Mesendoderm (in vitro differentiated cells): Measurements from ENCODE around the gene KCNQ1.

Experiments used
- DNase-seq: peaks from one replicate; pipeline ENCODE4 v3.0.0; 2013
- H2AK5ac ChIP-seq: 2 replicates; pipeline ENCODE4 v1.6.1; 2013; ENCODE audit warnings: low read length, inconsistent platforms
- H2BK120ac ChIP-seq: 2 replicates; pipeline ENCODE4 v1.6.1; 2013; ENCODE audit warnings: low read depth, mild to moderate bottlenecking, low read length, moderate library complexity, mixed read lengths
- H2BK15ac ChIP-seq: replicated peaks from 2 replicates; pipeline ENCODE4 v1.6.1; 2013; ENCODE audit warnings: low read depth, mild to moderate bottlenecking, moderate library complexity
- H2BK5ac ChIP-seq: 2 replicates; pipeline ENCODE4 v1.6.1; 2013; ENCODE audit warnings: low read length, inconsistent platforms
- H3K18ac ChIP-seq: 2 replicates; pipeline ENCODE4 v1.6.1; 2013; ENCODE audit warnings: mild to moderate bottlenecking, low read length, mixed read lengths
- H3K23ac ChIP-seq: one replicate; pipeline ENCODE4 v1.6.1; 2013; ENCODE audit warnings: low read length
- H3K27ac ChIP-seq: 2 replicates; pipeline ENCODE4 v1.5.1; 2013; ENCODE audit warnings: low read depth, mild to moderate bottlenecking, inconsistent platforms, low read length, moderate library complexity
- H3K27me3 ChIP-seq: 2 replicates; pipeline ENCODE4 v1.6.1; 2013; ENCODE audit warnings: low read length, control low read depth, mild to moderate bottlenecking, inconsistent platforms; ENCODE audit not compliant: insufficient read depth, poor library complexity
- H3K36me3 ChIP-seq: 2 replicates; pipeline ENCODE4 v1.6.1; 2013; ENCODE audit warnings: low read length, inconsistent platforms; ENCODE audit not compliant: control insufficient read depth, insufficient read depth
- H3K4ac ChIP-seq: one replicate; pipeline ENCODE4 v1.6.1; 2013; ENCODE audit warnings: low read depth, mild to moderate bottlenecking, low read length, moderate library complexity
- H3K4me1 ChIP-seq: 2 replicates; pipeline ENCODE4 v1.6.1; 2013; ENCODE audit warnings: low read depth, low read length, inconsistent platforms; ENCODE audit not compliant: control insufficient read depth
- H3K4me2 ChIP-seq: 2 replicates; pipeline ENCODE4 v1.6.1; 2013; ENCODE audit warnings: low read length
- H3K4me3 ChIP-seq: 2 replicates; pipeline ENCODE4 v1.5.1; 2013; ENCODE audit warnings: mild to moderate bottlenecking, low read length
- H3K56ac ChIP-seq: one replicate; pipeline ENCODE4 v1.6.1; 2013; ENCODE audit warnings: low read length
- H3K79me1 ChIP-seq: 2 replicates; pipeline ENCODE4 v1.6.1; 2013; ENCODE audit warnings: low read length, inconsistent platforms
- H3K79me2 ChIP-seq: 2 replicates; pipeline ENCODE4 v1.6.1; 2013; ENCODE audit warnings: mild to moderate bottlenecking, low read length; ENCODE audit not compliant: control insufficient read depth, insufficient read depth
- H3K9ac ChIP-seq: 2 replicates; pipeline ENCODE4 v1.6.1; 2013; ENCODE audit warnings: low read length, inconsistent platforms
- H4K5ac ChIP-seq: one replicate; pipeline ENCODE4 v1.6.1; 2013; ENCODE audit warnings: low read length
- H4K8ac ChIP-seq: one replicate; pipeline ENCODE4 v1.6.1; 2013; ENCODE audit warnings: low read depth, mild to moderate bottlenecking, control low read depth, low read length, moderate library complexity
- WGBS: extraction: QIAGEN DNeasy Blood & Tissue Kit; methylation state at CpG from one replicate; pipeline ENCODE4 v1.1.7; 2013; ENCODE audit warnings: low lambda C conversion rate, missing lambda C conversion rate; ENCODE audit not compliant: insufficient coverage; ENCODE audit errors: extremely low coverage; 5-methylcytosine and 5-hydroxymethylcytosine counted together

The KCNQ1 gene

DNA sequence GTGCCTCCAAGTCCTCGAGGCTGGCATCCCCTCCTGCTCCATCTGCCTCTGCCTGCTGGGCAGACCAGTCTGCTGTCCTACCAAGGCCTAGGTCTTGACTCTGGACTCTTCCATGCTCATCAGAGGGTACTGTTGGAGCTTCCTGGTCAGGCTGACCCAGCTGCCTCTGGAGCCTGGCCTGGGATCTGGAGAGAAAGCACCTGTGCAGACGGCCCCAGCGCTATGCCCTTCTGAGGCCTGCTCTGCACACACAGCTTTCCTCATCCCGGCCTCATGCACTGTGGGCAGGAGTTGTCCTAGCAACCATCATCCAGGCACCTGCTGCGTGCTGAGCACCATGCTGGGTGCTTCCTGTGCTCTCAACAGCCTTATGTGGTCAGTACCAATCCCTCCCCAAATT is 369.9 kb downstream of the KCNQ1 start:
- no peak overlapping the region for H3K9ac ChIP-seq
- no CpG with 5 or more reads among the region's 5 CpGs for WGBS
- no peak overlapping the region for H3K4ac ChIP-seq
- no peaks in the 10 kb centered on the region for H3K79me1 ChIP-seq
- no peak overlapping the region for H2BK5ac ChIP-seq
- DNase-seq: no peak
- H3K23ac ChIP-seq: no peak overlapping the region
- H2BK120ac ChIP-seq: no peak overlapping the region
- no peak overlapping the region for H3K18ac ChIP-seq
- H3K4me2 ChIP-seq: no peak overlapping the region
- H3K36me3 ChIP-seq: no peaks in the 10 kb centered on the region
- no peak overlapping the region for H2AK5ac ChIP-seq
- H3K79me2 ChIP-seq: no peaks in the 10 kb centered on the region
- H4K5ac ChIP-seq: no peak overlapping the region
- H3K27ac ChIP-seq: no peak overlapping the region
- no peak overlapping the region for H3K56ac ChIP-seq
- H3K4me3 ChIP-seq: no peak overlapping the region
- no peaks in the 10 kb centered on the region for H3K4me1 ChIP-seq
- H4K8ac ChIP-seq: no peak overlapping the region
- no peak overlapping the region for H2BK15ac ChIP-seq
- no peaks in the 10 kb centered on the region for H3K27me3 ChIP-seq

DNA sequence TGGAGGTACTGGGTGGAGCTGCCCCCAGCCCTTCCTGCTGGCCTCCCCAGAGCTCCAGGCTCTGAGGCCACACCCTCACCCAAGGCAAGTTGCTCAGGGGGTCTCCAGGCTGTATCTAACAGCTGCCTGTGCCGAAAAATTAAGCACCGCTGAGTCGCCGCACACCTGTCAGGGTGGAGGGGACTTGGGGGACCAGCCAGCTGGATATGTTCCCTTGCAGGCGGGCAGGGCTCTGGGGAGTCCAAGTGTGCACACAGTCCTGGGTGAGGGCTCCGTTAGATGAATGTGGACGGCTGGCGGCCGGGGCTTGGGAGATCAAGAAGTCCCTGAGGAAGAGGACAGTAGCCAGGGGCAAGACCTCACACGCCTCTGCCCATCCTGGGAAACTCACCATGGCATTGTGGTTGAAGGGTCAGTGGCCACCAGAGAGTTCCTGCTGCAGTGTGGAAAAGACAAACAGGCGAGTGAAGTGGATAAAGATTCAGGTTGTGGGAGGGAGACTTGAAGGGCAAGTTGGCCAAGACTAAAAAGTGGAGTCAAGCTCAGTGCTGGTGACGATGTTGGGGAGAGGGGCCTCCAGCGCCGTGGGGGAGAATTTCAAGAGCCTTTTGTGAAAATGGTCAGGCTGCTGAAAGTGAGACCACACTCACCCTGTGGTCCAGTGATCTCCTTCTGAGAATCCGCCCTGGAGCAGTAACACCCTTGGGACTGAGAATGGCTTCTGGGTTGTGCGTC is 371.1 kb downstream of the KCNQ1 start:
- Histone ChIP-seq H3K4me1 (no peaks in the 10 kb centered on the region), H3K4me3 (no peak overlapping the region), H3K18ac (no peak overlapping the region), H3K9ac (no peak overlapping the region), H3K27ac (no peak overlapping the region), H2BK15ac (no peak overlapping the region), H3K23ac (no peak overlapping the region), H3K56ac (no peak overlapping the region), H3K27me3 (no peaks in the 10 kb centered on the region), H3K4ac (no peak overlapping the region), H3K36me3 (no peaks in the 10 kb centered on the region), H3K79me1 (no peaks in the 10 kb centered on the region), H2AK5ac (no peak overlapping the region), H2BK5ac (no peak overlapping the region), H4K5ac (no peak overlapping the region), H2BK120ac (no peak overlapping the region), H3K79me2 (no peaks in the 10 kb centered on the region), H4K8ac (no peak overlapping the region), H3K4me2 (no peak overlapping the region)
- no peak for DNase-seq
- no CpG with 5 or more reads among the region's 16 CpGs for WGBS

DNA sequence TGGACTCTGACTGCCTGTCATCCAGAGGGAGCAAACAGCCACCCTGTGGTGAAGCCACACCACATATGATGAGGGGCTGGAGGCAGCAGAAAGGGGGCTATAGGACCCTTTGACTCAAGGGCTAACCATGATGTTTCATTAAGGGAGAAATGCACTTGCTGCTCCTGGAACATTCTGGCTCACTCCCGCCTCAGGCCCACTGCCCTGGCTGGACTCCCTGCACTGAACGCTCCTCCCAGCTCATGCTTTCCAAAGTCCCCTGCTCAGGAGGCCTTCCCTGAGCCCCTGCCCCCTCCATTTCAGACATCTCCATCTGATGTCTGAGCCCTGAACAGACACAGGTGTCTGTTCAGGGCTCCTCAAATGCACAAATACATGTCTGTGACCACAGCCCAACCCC is 371.7 kb downstream of the KCNQ1 start:
- WGBS: no CpG with 5 or more reads among the region's 2 CpGs
- no peak overlapping the region for H3K4ac ChIP-seq

DNA sequence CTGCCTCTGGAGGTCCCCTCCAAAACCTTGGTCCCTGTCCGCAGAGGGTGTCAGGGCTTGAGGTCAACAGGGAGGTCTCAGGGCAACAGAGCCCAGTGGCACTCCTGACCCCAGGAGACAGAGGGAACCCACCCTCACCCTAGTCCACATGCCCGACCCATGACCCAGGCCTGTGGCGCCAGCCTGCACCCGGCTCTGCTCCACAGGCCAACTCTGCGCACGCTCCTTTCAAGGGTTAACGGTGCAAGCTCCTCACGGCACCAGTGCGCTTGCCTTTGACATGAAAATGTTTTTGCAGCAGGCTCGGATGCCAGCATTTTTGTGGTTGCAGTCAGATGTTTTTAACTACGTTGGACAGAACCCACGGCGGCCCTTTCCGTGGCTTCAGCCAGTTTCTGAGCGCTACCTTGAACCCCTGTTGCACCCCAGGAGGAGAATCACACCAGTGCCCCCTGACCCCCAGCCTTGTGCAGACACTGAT is 372.2 kb downstream of the KCNQ1 start:
- no peak overlapping the region for H3K27ac ChIP-seq
- H3K23ac ChIP-seq: no peak overlapping the region
- H3K79me1 ChIP-seq: no peaks in the 10 kb centered on the region
- H3K18ac ChIP-seq: no peak overlapping the region
- H3K56ac ChIP-seq: no peak overlapping the region
- WGBS: no CpG with 5 or more reads among the region's 15 CpGs
- no peaks in the 10 kb centered on the region for H3K79me2 ChIP-seq
- H2BK120ac ChIP-seq: no peak overlapping the region
- H2AK5ac ChIP-seq: no peak overlapping the region
- no peak for DNase-seq
- H2BK5ac ChIP-seq: no peak overlapping the region
- H4K8ac ChIP-seq: no peak overlapping the region
- H3K36me3 ChIP-seq: no peaks in the 10 kb centered on the region
- no peak overlapping the region for H3K4me2 ChIP-seq
- no peak overlapping the region for H3K4me3 ChIP-seq
- no peaks in the 10 kb centered on the region for H3K4me1 ChIP-seq
- H3K9ac ChIP-seq: no peak overlapping the region
- H4K5ac ChIP-seq: no peak overlapping the region
- H3K4ac ChIP-seq: no peak overlapping the region
- H3K27me3 ChIP-seq: no peaks in the 10 kb centered on the region
- H2BK15ac ChIP-seq: no peak overlapping the region

More for the DNA sequence above, 371.7 kb downstream of the KCNQ1 start:
- H3K56ac ChIP-seq: no peak overlapping the region
- H2BK5ac ChIP-seq: no peak overlapping the region
- DNase-seq: no peak
- H3K9ac ChIP-seq: no peak overlapping the region
- H3K23ac ChIP-seq: no peak overlapping the region
- H2BK15ac ChIP-seq: no peak overlapping the region
- no peaks in the 10 kb centered on the region for H3K27me3 ChIP-seq
- no peak overlapping the region for H2AK5ac ChIP-seq
- H4K5ac ChIP-seq: no peak overlapping the region
- no peak overlapping the region for H4K8ac ChIP-seq
- no peaks in the 10 kb centered on the region for H3K36me3 ChIP-seq
- H3K4me3 ChIP-seq: no peak overlapping the region
- no peak overlapping the region for H3K18ac ChIP-seq
- no peak overlapping the region for H2BK120ac ChIP-seq
- no peaks in the 10 kb centered on the region for H3K79me1 ChIP-seq
- no peak overlapping the region for H3K4me2 ChIP-seq
- no peaks in the 10 kb centered on the region for H3K79me2 ChIP-seq
- no peaks in the 10 kb centered on the region for H3K4me1 ChIP-seq
- H3K27ac ChIP-seq: no peak overlapping the region

DNA sequence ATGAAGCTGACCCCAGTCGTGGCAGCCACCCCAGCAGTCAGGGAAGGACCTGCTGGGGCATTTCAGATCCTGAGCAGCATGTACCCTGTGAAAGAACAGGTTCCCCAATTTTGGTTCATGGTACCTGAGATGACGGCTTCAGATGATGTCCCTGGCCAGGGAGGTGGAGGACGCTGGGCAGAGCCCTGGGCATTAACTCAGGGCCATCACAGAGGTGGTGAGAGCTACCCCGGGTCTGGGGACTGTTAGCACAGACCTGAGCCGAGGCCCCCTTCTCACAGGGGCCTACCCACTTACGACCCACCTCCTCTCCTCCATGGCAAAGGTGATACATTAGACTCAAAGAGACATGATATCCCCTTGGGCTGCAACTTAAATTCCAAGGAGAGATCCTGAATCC is 372.6 kb downstream of the KCNQ1 start:
- DNase-seq: no peak
- no peak overlapping the region for H3K9ac ChIP-seq
- no peak overlapping the region for H3K56ac ChIP-seq
- H3K27me3 ChIP-seq: no peaks in the 10 kb centered on the region
- no peak overlapping the region for H3K27ac ChIP-seq
- H3K4me2 ChIP-seq: no peak overlapping the region
- H2BK120ac ChIP-seq: no peak overlapping the region
- H3K18ac ChIP-seq: no peak overlapping the region
- H3K4me1 ChIP-seq: no peaks in the 10 kb centered on the region
- H2AK5ac ChIP-seq: no peak overlapping the region
- H3K4me3 ChIP-seq: no peak overlapping the region
- H3K36me3 ChIP-seq: no peaks in the 10 kb centered on the region
- no peak overlapping the region for H3K23ac ChIP-seq
- H2BK5ac ChIP-seq: no peak overlapping the region
- H4K8ac ChIP-seq: no peak overlapping the region
- H3K79me2 ChIP-seq: no peaks in the 10 kb centered on the region
- WGBS: no CpG with 5 or more reads among the region's 6 CpGs
- H3K79me1 ChIP-seq: no peaks in the 10 kb centered on the region
- no peak overlapping the region for H4K5ac ChIP-seq
- no peak overlapping the region for H2BK15ac ChIP-seq
- H3K4ac ChIP-seq: no peak overlapping the region

DNA sequence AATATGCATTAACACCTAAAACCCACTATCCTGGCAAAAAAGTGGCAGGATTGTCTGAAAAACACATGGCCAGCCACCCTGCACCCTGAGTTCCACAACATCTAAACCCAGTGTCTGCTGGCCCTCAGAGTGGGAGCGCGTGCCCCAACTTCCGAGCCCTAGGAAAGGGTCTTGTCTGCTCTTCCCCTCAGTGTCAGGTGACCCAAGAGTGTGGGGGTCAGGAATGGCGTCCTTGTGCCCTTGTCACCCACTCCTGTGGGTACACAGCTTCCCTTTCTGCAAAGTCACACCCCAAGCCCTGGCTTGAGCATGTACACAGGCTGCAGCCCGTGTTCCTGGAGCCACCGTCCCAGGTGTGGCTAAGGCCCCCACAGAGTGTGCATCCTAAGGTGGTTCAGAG is 373.2 kb downstream of the KCNQ1 start:
- H3K4me3 ChIP-seq: no peak overlapping the region
- no peaks in the 10 kb centered on the region for H3K36me3 ChIP-seq
- no peak overlapping the region for H3K56ac ChIP-seq
- no peak overlapping the region for H2BK120ac ChIP-seq
- no peak overlapping the region for H3K23ac ChIP-seq
- H4K5ac ChIP-seq: no peak overlapping the region
- no peak overlapping the region for H3K18ac ChIP-seq
- no peak for DNase-seq
- no CpG with 5 or more reads among the region's 6 CpGs for WGBS
- no peak overlapping the region for H4K8ac ChIP-seq
- no peaks in the 10 kb centered on the region for H3K79me2 ChIP-seq
- no peaks in the 10 kb centered on the region for H3K27me3 ChIP-seq
- no peak overlapping the region for H2BK5ac ChIP-seq
- no peak overlapping the region for H3K4me2 ChIP-seq
- no peak overlapping the region for H3K27ac ChIP-seq
- H2AK5ac ChIP-seq: no peak overlapping the region
- H3K9ac ChIP-seq: no peak overlapping the region
- H3K4me1 ChIP-seq: no peaks in the 10 kb centered on the region
- no peaks in the 10 kb centered on the region for H3K79me1 ChIP-seq
- H2BK15ac ChIP-seq: no peak overlapping the region
- H3K4ac ChIP-seq: no peak overlapping the region
